ENCODE measurements around the gene DRD2.

Gene DRD2

DNA sequence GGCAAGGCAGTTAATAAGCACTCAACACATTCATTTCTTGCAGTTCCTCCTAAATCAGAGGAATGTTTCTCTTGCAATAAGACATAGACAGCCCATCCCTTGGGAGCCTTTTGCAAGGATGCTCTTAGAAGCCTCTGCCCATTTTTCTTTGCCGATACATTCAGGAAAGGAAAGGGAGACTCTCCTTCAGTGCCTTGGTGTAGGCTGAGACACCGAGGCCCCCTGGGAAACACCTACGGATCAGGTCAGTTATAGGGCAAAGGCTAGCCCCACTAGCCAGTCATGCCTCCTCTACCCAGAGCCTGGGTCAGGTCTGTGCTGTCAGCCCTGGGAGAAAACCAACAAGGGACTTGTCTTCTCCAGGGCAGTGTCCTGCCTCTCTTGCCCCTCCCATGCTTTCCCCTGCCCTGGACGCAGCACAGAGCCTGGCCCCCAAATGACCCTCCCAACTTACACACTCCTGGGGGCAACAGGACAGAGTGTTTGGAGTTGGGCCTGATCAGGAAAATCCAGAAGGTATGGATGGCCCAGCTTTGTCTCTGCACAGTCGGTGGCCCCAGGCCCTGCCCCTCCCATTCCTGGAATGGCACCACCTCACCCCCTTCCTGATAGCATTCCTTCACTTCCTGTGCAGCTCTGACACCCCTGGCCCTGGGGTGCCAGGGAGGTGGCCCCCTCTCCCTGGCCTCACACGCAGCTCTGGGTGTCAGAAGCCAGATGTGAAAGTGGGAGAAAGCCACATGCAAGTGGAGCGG is 69.3 kb downstream of the DRD2 start:
- no peak overlapping the region for H3K27ac ChIP-seq
- DNase-seq: no peak
- no peaks in the 10 kb centered on the region for H3K27me3 ChIP-seq (replicated peaks)
- H3K36me3 ChIP-seq (replicated peaks): no peaks in the 10 kb centered on the region
- TF ChIP-seq, protein P1, sequence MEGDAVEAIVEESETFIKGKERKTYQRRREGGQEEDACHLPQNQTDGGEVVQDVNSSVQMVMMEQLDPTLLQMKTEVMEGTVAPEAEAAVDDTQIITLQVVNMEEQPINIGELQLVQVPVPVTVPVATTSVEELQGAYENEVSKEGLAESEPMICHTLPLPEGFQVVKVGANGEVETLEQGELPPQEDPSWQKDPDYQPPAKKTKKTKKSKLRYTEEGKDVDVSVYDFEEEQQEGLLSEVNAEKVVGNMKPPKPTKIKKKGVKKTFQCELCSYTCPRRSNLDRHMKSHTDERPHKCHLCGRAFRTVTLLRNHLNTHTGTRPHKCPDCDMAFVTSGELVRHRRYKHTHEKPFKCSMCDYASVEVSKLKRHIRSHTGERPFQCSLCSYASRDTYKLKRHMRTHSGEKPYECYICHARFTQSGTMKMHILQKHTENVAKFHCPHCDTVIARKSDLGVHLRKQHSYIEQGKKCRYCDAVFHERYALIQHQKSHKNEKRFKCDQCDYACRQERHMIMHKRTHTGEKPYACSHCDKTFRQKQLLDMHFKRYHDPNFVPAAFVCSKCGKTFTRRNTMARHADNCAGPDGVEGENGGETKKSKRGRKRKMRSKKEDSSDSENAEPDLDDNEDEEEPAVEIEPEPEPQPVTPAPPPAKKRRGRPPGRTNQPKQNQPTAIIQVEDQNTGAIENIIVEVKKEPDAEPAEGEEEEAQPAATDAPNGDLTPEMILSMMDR (IDR thresholded peaks at IDR 0.05; ENCODE audit: low read depth, low read length, missing control alignments): no peak
- no peak overlapping the region for H3K4me3 ChIP-seq (ENCODE audit: low read depth, low read length)
- in situ Hi-C loops (cut with HindIII; ENCODE audit: low pct_ligation_motif_present, low sequenced_read_pairs): no loop called here

DNA sequence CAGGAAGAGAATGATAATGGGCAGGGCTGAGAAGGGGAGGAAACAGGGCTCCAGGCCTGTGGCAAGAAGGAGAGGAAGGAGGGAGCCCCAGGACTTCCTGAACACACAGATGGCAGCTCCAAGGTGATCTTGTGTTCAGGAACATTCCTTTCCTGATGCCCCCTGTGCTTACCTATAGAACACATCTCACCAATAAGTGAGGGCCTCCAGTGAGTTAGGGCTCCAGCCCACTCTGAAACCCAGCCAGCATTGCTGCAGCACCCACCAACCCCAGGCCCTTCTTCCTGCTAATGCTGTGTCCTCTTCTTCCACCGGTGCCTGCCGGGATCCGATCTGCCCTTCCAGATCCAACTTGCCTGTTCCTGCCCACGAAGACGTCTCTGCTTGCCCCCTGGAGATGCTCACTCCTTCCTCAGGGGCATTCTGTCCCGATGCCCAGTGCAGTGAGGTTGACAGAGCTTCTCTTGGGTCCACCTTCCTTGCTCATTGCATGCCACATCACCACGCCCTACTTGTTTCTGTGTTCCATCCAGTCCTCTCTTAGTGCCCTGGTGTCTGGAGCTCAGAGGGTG is 70.3 kb downstream of the DRD2 start:
- no peak for DNase-seq
- H3K36me3 ChIP-seq (replicated peaks): no peaks in the 10 kb centered on the region
- in situ Hi-C loops (cut with HindIII; ENCODE audit: low pct_ligation_motif_present, low sequenced_read_pairs): no loop called here
- H3K27ac ChIP-seq: no peak overlapping the region
- H3K4me3 ChIP-seq (ENCODE audit: low read depth, low read length): no peak overlapping the region
- TF ChIP-seq, protein P1 (IDR thresholded peaks at IDR 0.05; ENCODE audit: low read depth, low read length, missing control alignments): no peak
- H3K27me3 ChIP-seq (replicated peaks): no peaks in the 10 kb centered on the region

DNA sequence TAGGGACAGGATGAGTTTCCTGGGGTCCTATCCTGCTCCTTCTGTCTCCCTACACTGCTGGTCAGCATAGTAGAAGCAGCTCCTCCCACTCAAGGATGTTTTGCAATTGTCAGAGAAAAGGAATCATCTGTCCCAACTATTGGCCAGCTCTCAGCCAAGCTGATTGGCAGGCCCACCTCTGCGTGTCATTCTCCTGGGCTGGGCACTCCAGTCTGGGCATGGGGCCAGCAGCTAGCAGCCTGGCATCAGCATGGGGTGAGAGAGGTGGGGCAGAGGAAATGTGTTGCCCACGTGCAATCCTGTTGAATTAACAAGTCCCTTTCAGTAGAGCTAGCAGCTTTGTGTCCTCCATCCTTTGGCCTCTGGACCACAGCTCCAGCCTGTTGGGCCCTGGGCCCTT is 73.5 kb downstream of the DRD2 start:
- Histone ChIP-seq H3K27me3 (replicated peaks) (no peaks in the 10 kb centered on the region), H3K27ac (no peak overlapping the region), H3K36me3 (replicated peaks) (no peaks in the 10 kb centered on the region), H3K4me3 (ENCODE audit: low read depth, low read length) (no peak overlapping the region)
- TF ChIP-seq, protein P1 (IDR thresholded peaks at IDR 0.05; ENCODE audit: low read depth, low read length, missing control alignments): no peak
- DNase-seq: no peak
- in situ Hi-C loops (cut with HindIII; ENCODE audit: low pct_ligation_motif_present, low sequenced_read_pairs): no loop called here

DNA sequence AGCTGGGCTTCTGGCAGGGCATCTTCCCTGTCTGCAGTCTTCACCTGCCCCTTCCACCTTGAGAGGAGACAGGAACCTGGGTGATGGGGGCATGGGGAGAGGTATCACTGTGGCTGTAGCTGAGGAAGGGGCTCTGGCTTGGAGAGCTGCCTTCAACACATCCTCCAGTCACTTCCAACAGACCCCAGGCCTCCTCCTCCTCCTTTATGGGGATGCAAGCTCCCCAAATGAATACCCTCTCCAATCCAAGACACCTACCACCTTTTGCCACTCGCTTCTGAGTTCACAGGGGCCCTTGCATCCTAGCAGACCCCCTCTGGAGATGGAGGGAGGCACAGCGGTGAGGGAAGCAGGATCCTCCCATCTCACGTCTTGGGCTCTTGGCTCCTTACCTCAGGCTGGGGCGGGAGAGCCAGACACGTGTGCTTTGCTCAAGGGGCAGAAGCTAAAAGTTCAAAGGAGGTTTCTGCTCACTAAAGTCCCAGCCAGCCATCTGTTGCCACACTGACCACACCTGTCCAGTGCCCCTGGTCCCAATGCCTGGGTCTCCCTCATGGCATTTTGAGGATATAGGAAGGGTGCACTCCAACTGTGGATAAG is 74.5 kb downstream of the DRD2 start:
- Histone ChIP-seq H3K27ac (no peak overlapping the region), H3K36me3 (replicated peaks) (no peaks in the 10 kb centered on the region), H3K27me3 (replicated peaks) (no peaks in the 10 kb centered on the region), H3K4me3 (ENCODE audit: low read depth, low read length) (no peak overlapping the region)
- TF ChIP-seq, protein P1 (IDR thresholded peaks at IDR 0.05; ENCODE audit: low read depth, low read length, missing control alignments): no peak
- in situ Hi-C loops (cut with HindIII; ENCODE audit: low pct_ligation_motif_present, low sequenced_read_pairs): no loop called here
- no peak for DNase-seq

DNA sequence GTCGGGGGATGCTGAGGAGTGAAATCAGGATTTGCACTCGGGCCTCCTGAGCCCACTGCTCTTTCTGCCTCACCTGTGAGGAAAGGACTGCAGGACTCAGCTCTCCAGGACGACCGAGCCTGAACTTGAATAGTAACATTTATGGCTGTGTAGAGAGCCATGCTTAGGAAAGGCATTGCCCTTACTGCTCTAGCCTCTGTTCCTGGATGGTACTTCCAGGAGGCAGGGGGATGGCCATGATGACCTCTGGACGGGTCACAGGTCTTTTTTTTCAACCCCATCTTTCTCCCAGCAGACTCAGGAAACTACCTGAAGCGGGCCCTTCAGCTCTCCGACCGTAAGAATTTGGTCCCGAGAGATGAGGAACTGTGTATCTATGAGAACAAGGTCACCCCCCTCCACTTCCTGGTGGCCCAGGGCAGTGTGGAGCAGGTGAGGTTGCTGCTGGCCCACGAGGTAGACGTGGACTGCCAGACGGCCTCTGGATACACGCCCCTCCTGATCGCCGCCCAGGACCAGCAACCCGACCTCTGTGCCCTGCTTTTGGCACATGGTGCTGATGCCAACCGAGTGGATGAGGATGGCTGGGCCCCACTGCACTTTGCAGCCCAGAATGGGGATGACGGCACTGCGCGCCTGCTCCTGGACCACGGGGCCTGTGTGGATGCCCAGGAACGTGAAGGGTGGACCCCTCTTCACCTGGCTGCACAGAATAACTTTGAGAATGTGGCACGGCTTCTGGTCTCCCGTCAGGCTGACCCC is 76.3 kb downstream of the DRD2 start:
- H3K27ac ChIP-seq: no peak overlapping the region
- TF ChIP-seq, protein P1 (IDR thresholded peaks at IDR 0.05; ENCODE audit: low read depth, low read length, missing control alignments): no peak
- no peak for DNase-seq
- no peaks in the 10 kb centered on the region for H3K27me3 ChIP-seq (replicated peaks)
- no peaks in the 10 kb centered on the region for H3K36me3 ChIP-seq (replicated peaks)
- in situ Hi-C loops (cut with HindIII; ENCODE audit: low pct_ligation_motif_present, low sequenced_read_pairs): no loop called here
- H3K4me3 ChIP-seq (ENCODE audit: low read depth, low read length): no peak overlapping the region
